Nephron progenitor cell (in vitro differentiated cells): ENCODE results near the gene RPGRIP1L.

Source experiments
- DNase-seq: peaks from one replicate; pipeline ENCODE4 v3.0.0; 2021
- H3K27ac Mint-ChIP-seq: 2 replicates; pipeline ENCODE4 v1.8.0; 2021; ENCODE audit warnings: mild to moderate bottlenecking, moderate library complexity, mixed read lengths
- H3K27me3 Mint-ChIP-seq: 2 replicates; pipeline ENCODE4 v1.8.0; 2021; ENCODE audit warnings: mild to moderate bottlenecking, low read depth, mixed read lengths; ENCODE audit not compliant: poor library complexity
- H3K36me3 Mint-ChIP-seq: 2 replicates; pipeline ENCODE4 v1.8.0; 2021; ENCODE audit warnings: low read depth, mixed read lengths
- H3K4me1 Mint-ChIP-seq: 2 replicates; pipeline ENCODE4 v1.8.0; 2021; ENCODE audit warnings: mixed read lengths
- H3K4me3 Mint-ChIP-seq: 2 replicates; pipeline ENCODE4 v1.8.0; 2021; ENCODE audit warnings: mild to moderate bottlenecking, moderate library complexity, mixed read lengths
- H3K9me3 Mint-ChIP-seq: 2 replicates; pipeline ENCODE4 v1.8.0; 2021; ENCODE audit warnings: mild to moderate bottlenecking, moderate library complexity, mixed read lengths
- CTCF ChIP-seq: fragments of 200-600 bp; sonication (generic); IDR thresholded peaks from 2 replicates; pipeline ENCODE4 v1.5.0; 2021; ENCODE audit warnings: antibody characterized with exemption

The RPGRIP1L gene

GRCh38 chr16:53629607-53630312, 73.9 kb downstream of the RPGRIP1L start:
- peaks cover 33% of the 10 kb centered on the region for H3K36me3 Mint-ChIP-seq
- no peaks in the 10 kb centered on the region for H3K4me1 Mint-ChIP-seq
- no peak for TF ChIP-seq CTCF
- H3K4me3 Mint-ChIP-seq = no peak overlapping the region
- no peaks in the 10 kb centered on the region for H3K27me3 Mint-ChIP-seq
- H3K27ac Mint-ChIP-seq = no peak overlapping the region
- H3K9me3 Mint-ChIP-seq = peaks cover 7% of the 10 kb centered on the region
- no peak for DNase-seq

DNA sequence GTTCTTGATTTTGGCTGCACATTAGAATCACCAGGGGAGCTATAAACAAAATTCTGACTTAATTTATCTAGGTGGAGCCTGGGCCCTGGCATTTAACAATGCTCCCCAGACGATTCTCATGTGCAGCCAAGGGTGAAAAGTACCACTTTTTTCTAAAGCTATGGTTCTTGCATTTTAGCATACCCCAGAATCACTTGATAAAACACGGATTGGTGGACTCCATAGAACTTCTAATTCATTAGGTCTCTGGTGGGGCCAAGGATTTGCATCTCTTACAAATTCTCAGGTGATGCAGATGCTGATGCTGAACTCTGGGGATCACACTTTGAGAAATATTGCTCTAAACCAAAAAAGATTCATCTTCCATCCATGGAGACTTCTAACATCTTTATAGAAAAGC, 74.5 kb downstream of the RPGRIP1L start:
- no peak for TF ChIP-seq CTCF
- Mint-ChIP-seq H3K4me1 (no peaks in the 10 kb centered on the region), H3K27ac (no peak overlapping the region), H3K27me3 (no peaks in the 10 kb centered on the region), H3K4me3 (no peak overlapping the region), H3K9me3 (peaks cover 7% of the 10 kb centered on the region), H3K36me3 (peaks cover 27% of the 10 kb centered on the region)
- no peak for DNase-seq

DNA sequence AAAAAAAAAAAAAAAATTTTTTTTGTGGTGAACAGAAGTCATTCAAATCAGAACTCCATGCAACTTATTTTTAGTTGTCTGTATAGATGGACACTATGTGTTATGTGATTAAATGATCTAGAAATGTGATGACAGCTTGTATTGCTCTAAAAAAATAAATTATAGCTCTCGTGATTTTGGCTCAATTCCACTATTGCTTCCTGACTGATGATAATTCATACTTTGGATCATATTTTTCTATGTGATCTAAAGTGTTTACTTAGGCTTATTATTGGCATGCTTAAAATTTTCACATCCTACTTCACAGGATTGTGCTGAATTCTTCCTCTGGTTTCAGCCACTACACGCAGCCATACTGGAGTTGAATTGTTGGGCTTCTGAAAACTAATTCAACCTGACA, 76.8 kb downstream of the RPGRIP1L start:
- no peak for DNase-seq
- H3K27me3 Mint-ChIP-seq = peaks cover 4% of the 10 kb centered on the region
- no peaks in the 10 kb centered on the region for H3K4me1 Mint-ChIP-seq
- H3K27ac Mint-ChIP-seq = no peak overlapping the region
- H3K4me3 Mint-ChIP-seq = no peak overlapping the region
- H3K36me3 Mint-ChIP-seq = peaks cover 24% of the 10 kb centered on the region
- peaks cover 12% of the 10 kb centered on the region for H3K9me3 Mint-ChIP-seq
- TF ChIP-seq CTCF = no peak

DNA sequence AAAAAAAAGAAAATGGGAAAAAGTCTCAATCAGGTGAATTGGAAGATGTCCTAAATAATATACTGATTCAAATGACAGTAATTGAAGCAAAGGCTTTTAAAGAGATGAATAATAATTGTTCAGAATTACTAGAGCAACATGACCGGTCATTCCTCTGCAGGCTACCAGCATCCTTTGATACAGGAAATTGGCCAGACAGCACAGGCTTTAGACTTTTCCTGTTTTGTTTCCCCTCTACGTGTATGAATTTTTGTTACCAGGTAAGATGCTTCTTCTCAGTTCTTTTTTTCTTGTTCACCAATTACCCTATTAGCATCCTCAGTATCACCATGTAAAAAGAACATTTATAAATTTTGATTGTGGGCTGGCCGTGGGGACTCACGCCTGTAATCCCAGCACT, 77.5 kb downstream of the RPGRIP1L start:
- Mint-ChIP-seq H3K27me3 (peaks cover 4% of the 10 kb centered on the region), H3K4me3 (no peak overlapping the region), H3K9me3 (peaks cover 12% of the 10 kb centered on the region), H3K27ac (no peak overlapping the region), H3K36me3 (peaks cover 22% of the 10 kb centered on the region), H3K4me1 (no peaks in the 10 kb centered on the region)
- DNase-seq = no peak
- no peak for TF ChIP-seq CTCF

DNA sequence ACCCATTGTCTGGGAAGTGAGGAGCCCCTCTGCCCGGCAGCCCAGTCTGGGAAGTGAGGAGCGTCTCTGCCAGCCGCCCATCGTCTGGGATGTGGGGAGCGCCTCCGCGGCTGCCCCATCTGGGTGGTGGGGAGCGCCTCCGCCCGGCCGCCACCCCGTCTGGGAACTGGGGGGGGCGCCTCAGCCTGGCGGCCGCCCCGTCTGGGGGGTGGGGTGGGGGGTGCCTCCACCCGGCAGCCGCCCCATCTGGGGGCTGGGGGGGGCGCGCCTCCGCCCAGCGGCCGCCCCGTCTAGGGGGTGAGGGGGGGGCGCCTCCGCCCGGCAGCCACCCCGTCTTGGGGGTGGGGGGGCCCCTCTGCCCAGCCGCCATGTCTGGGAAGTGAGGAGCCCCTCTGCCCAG, 78.4 kb downstream of the RPGRIP1L start:
- Mint-ChIP-seq H3K27me3 (peaks cover 4% of the 10 kb centered on the region), H3K4me3 (no peak overlapping the region), H3K4me1 (no peaks in the 10 kb centered on the region), H3K9me3 (peaks cover 12% of the 10 kb centered on the region), H3K27ac (no peak overlapping the region), H3K36me3 (peaks cover 25% of the 10 kb centered on the region)
- TF ChIP-seq CTCF = no peak
- no peak for DNase-seq

- no peak for DNase-seq
- H3K4me1 Mint-ChIP-seq = no peaks in the 10 kb centered on the region
Observed at GRCh38 chr16:53622315-53622714, 81.3 kb downstream of the RPGRIP1L start.

More at GRCh38 chr16:53622315-53622714, 81.3 kb downstream of the RPGRIP1L start:
- TF ChIP-seq CTCF = no peak
- no peak overlapping the region for H3K4me3 Mint-ChIP-seq
- peaks cover 43% of the 10 kb centered on the region for H3K36me3 Mint-ChIP-seq
- H3K27me3 Mint-ChIP-seq = peaks cover 4% of the 10 kb centered on the region
- peaks cover 12% of the 10 kb centered on the region for H3K9me3 Mint-ChIP-seq
- H3K27ac Mint-ChIP-seq = no peak overlapping the region
